ENCODE measurements around the gene PPIG.
"Not testable (repeated sequence)": the region's sequence is repeated elsewhere in the genome, so short reads cannot be mapped to it uniquely, and the experiment has no call there.

DNA sequence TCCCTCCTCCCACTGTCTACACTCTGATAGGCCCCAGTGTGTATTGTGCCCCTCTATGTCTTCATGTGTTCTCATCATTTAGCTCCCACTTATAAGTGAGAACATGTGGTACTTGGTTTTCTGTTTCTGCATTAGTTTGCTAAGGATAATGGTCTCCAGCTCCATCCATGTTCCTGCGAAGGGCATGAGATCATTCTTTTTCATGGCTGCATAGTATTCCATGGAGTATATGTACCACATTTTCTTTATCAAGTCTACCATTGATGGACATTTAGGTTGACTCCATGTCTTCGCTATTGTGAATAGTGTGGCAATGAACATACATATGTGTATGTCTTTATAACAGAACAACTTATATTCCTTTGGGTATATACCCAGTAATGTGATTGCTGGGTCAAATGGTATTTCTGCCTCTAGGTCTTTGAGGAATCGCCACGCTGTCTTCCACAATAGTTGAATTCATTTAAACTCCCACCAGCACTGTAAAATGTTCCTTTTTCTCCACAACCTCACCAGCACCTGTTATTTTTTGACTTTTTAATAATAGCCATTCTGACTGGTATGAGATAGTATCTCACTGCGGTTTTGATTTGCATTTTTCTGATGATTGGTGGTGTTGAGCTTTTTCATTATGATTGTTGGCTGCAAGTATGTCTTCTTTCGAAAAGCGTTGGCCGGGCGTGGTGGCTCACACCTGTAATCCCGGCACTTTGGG is 1.4 kb upstream of the PPIG start:
- TF ChIP-seq SUZ12 (IDR thresholded peaks at IDR 0.05; ENCODE audit: extremely low read depth, insufficient read depth, insufficient read length); ZNF274 (IDR thresholded peaks at IDR 0.05; ENCODE audit: low read depth, low read length): not testable (repeated sequence)

All from NT2/D1 (cell line).